Activated naive CD8-positive, alpha-beta T cell (primary cell): ENCODE data around the gene LINGO1.

Experiments
- H3K27ac Mint-ChIP-seq: one replicate; pipeline ENCODE4 v1.8.0; 2021; ENCODE audit warnings: mixed read lengths
- H3K27me3 Mint-ChIP-seq: one replicate; pipeline ENCODE4 v1.8.0; 2021; ENCODE audit warnings: mixed read lengths
- H3K36me3 Mint-ChIP-seq: one replicate; pipeline ENCODE4 v1.8.0; 2021; ENCODE audit warnings: mixed read lengths
- H3K4me1 Mint-ChIP-seq: one replicate; pipeline ENCODE4 v1.8.0; 2021; ENCODE audit warnings: low read depth, mixed read lengths
- H3K4me3 Mint-ChIP-seq: one replicate; pipeline ENCODE4 v1.8.0; 2021; ENCODE audit warnings: mild to moderate bottlenecking, mixed read lengths
- H3K9me3 Mint-ChIP-seq: one replicate; pipeline ENCODE4 v1.8.0; 2021; ENCODE audit warnings: low read depth, mixed read lengths

Gene LINGO1

GRCh38 chr15:77588126-77588525 lies 44.6 kb downstream of the LINGO1 start:
- H3K36me3 Mint-ChIP-seq, result no peaks in the 10 kb centered on the region
- H3K9me3 Mint-ChIP-seq, result no peaks in the 10 kb centered on the region
- no peaks in the 10 kb centered on the region for H3K27me3 Mint-ChIP-seq
- no peak overlapping the region for H3K27ac Mint-ChIP-seq
- H3K4me1 Mint-ChIP-seq, result no peaks in the 10 kb centered on the region
- H3K4me3 Mint-ChIP-seq, result no peak overlapping the region

- Mint-ChIP-seq H3K36me3 (no peaks in the 10 kb centered on the region), H3K27me3 (no peaks in the 10 kb centered on the region), H3K27ac (no peak overlapping the region), H3K9me3 (no peaks in the 10 kb centered on the region), H3K4me3 (no peak overlapping the region), H3K4me1 (no peaks in the 10 kb centered on the region)
These were observed 48.0 kb downstream of the LINGO1 start for GRCh38 chr15:77584691-77585090.

- no peaks in the 10 kb centered on the region for H3K4me1 Mint-ChIP-seq
- H3K36me3 Mint-ChIP-seq, result no peaks in the 10 kb centered on the region
- H3K27me3 Mint-ChIP-seq, result no peaks in the 10 kb centered on the region
- no peak overlapping the region for H3K27ac Mint-ChIP-seq
- H3K9me3 Mint-ChIP-seq, result no peaks in the 10 kb centered on the region
- no peak overlapping the region for H3K4me3 Mint-ChIP-seq
These were observed 48.5 kb downstream of the LINGO1 start for GRCh38 chr15:77584201-77584600.

GRCh38 chr15:77582763-77583162 lies 49.9 kb downstream of the LINGO1 start:
- Mint-ChIP-seq H3K27ac (no peak overlapping the region), H3K4me3 (no peak overlapping the region), H3K36me3 (no peaks in the 10 kb centered on the region), H3K9me3 (no peaks in the 10 kb centered on the region), H3K4me1 (no peaks in the 10 kb centered on the region), H3K27me3 (no peaks in the 10 kb centered on the region)

- Mint-ChIP-seq H3K4me3 (no peak overlapping the region), H3K27me3 (no peaks in the 10 kb centered on the region), H3K4me1 (no peaks in the 10 kb centered on the region), H3K36me3 (no peaks in the 10 kb centered on the region), H3K9me3 (no peaks in the 10 kb centered on the region), H3K27ac (no peak overlapping the region)
These were observed 50.7 kb downstream of the LINGO1 start for GRCh38 chr15:77581896-77582569.

- Mint-ChIP-seq H3K4me3 (no peak overlapping the region), H3K27me3 (no peaks in the 10 kb centered on the region), H3K27ac (no peak overlapping the region), H3K9me3 (no peaks in the 10 kb centered on the region), H3K4me1 (no peaks in the 10 kb centered on the region), H3K36me3 (no peaks in the 10 kb centered on the region)
These were observed 51.6 kb downstream of the LINGO1 start for GRCh38 chr15:77580996-77581682.

GRCh38 chr15:77579498-77580188 lies 53.1 kb downstream of the LINGO1 start:
- Mint-ChIP-seq H3K27me3 (no peaks in the 10 kb centered on the region), H3K27ac (no peak overlapping the region), H3K4me3 (no peak overlapping the region), H3K9me3 (no peaks in the 10 kb centered on the region), H3K36me3 (no peaks in the 10 kb centered on the region), H3K4me1 (no peaks in the 10 kb centered on the region)

GRCh38 chr15:77578641-77579372 lies 53.9 kb downstream of the LINGO1 start:
- H3K4me1 Mint-ChIP-seq, result no peaks in the 10 kb centered on the region
- H3K36me3 Mint-ChIP-seq, result no peaks in the 10 kb centered on the region
- no peaks in the 10 kb centered on the region for H3K9me3 Mint-ChIP-seq
- H3K27ac Mint-ChIP-seq, result no peak overlapping the region
- H3K4me3 Mint-ChIP-seq, result no peak overlapping the region
- H3K27me3 Mint-ChIP-seq, result no peaks in the 10 kb centered on the region

- H3K36me3 Mint-ChIP-seq, result no peaks in the 10 kb centered on the region
- no peaks in the 10 kb centered on the region for H3K27me3 Mint-ChIP-seq
- H3K4me3 Mint-ChIP-seq, result no peak overlapping the region
- H3K27ac Mint-ChIP-seq, result no peak overlapping the region
- H3K9me3 Mint-ChIP-seq, result no peaks in the 10 kb centered on the region
- H3K4me1 Mint-ChIP-seq, result no peaks in the 10 kb centered on the region
These were observed 55.3 kb downstream of the LINGO1 start for GRCh38 chr15:77577366-77577950.

- H3K4me3 Mint-ChIP-seq, result no peak overlapping the region
- H3K9me3 Mint-ChIP-seq, result no peaks in the 10 kb centered on the region
- no peaks in the 10 kb centered on the region for H3K36me3 Mint-ChIP-seq
- H3K4me1 Mint-ChIP-seq, result no peaks in the 10 kb centered on the region
- no peak overlapping the region for H3K27ac Mint-ChIP-seq
- no peaks in the 10 kb centered on the region for H3K27me3 Mint-ChIP-seq
These were observed 56.2 kb downstream of the LINGO1 start for GRCh38 chr15:77576538-77576937.

- H3K4me1 Mint-ChIP-seq, result no peaks in the 10 kb centered on the region
- no peaks in the 10 kb centered on the region for H3K36me3 Mint-ChIP-seq
- H3K4me3 Mint-ChIP-seq, result no peak overlapping the region
- H3K27me3 Mint-ChIP-seq, result no peaks in the 10 kb centered on the region
- no peaks in the 10 kb centered on the region for H3K9me3 Mint-ChIP-seq
- no peak overlapping the region for H3K27ac Mint-ChIP-seq
These were observed 57.3 kb downstream of the LINGO1 start for GRCh38 chr15:77575203-77575934.

GRCh38 chr15:77574521-77575202 lies 58.0 kb downstream of the LINGO1 start:
- H3K27ac Mint-ChIP-seq, result no peak overlapping the region
- H3K4me1 Mint-ChIP-seq, result no peaks in the 10 kb centered on the region
- no peaks in the 10 kb centered on the region for H3K9me3 Mint-ChIP-seq
- no peak overlapping the region for H3K4me3 Mint-ChIP-seq
- H3K27me3 Mint-ChIP-seq, result no peaks in the 10 kb centered on the region
- H3K36me3 Mint-ChIP-seq, result no peaks in the 10 kb centered on the region

GRCh38 chr15:77573802-77574201 lies 58.9 kb downstream of the LINGO1 start:
- H3K4me1 Mint-ChIP-seq, result no peaks in the 10 kb centered on the region
- no peaks in the 10 kb centered on the region for H3K27me3 Mint-ChIP-seq
- no peaks in the 10 kb centered on the region for H3K9me3 Mint-ChIP-seq
- no peaks in the 10 kb centered on the region for H3K36me3 Mint-ChIP-seq
- no peak overlapping the region for H3K27ac Mint-ChIP-seq
- H3K4me3 Mint-ChIP-seq, result no peak overlapping the region

GRCh38 chr15:77572186-77572585 lies 60.5 kb downstream of the LINGO1 start:
- no peaks in the 10 kb centered on the region for H3K27me3 Mint-ChIP-seq
- no peaks in the 10 kb centered on the region for H3K36me3 Mint-ChIP-seq
- no peak overlapping the region for H3K27ac Mint-ChIP-seq
- H3K4me3 Mint-ChIP-seq, result no peak overlapping the region
- H3K9me3 Mint-ChIP-seq, result no peaks in the 10 kb centered on the region
- no peaks in the 10 kb centered on the region for H3K4me1 Mint-ChIP-seq
